ENCODE measurements around the gene ACACB. TPM values are rescaled to one million over a fixed set of nuclear protein-coding genes. Genes with fewer than 3 reads are reported as not detected.

Gene ACACB
- total and polyA plus RNA-seq, 2 donors (not counting 3 experiments of a cell fraction or from before 2014, with no cell fraction given) = 1.3 to 5.7 TPM

DNA sequence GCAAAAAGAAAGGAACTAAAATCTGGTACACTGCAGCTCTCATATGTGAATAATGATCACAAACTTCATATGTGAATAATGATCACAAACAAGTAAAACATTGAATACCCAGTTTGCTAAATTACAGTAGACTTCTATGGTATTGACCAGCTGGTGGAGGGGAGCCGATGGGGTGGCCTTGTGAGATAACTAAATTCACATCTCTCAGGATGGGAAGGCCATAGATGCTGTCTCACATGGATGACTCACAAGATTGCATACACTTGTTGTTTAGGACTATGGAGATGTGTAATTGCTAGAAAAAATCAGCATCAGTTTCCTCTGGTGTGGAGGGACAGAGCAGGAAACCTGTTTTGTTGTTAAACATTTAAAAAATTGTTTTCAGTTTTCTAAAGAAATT is 49.2 kb downstream of the ACACB start:
- dilution Hi-C loops (cut with MboI; ENCODE audit: extremely low pct_ligation_motif_present, low sequenced_read_pairs) (no loop called here), intact Hi-C loops (cut with micrococcal nuclease) (no loop called here)
- H3K9ac ChIP-seq (replicated peaks; ENCODE audit: extremely low read depth, insufficient read depth, low read length) = no peak overlapping the region
- no peaks in the 10 kb centered on the region for H3K9me3 ChIP-seq (replicated peaks; ENCODE audit: control insufficient read depth, insufficient read depth, low read length)
- H3K27ac ChIP-seq (ENCODE audit: insufficient read depth, low read depth, low read length) = no peak overlapping the region
- BruUV-seq (replicated peaks) = no TSS peak
- no peaks in the 10 kb centered on the region for H3K9me1 ChIP-seq (replicated peaks; ENCODE audit: control insufficient read depth, extremely low read depth, insufficient read depth, low read length)
- H4K20me1 ChIP-seq (replicated peaks; ENCODE audit: control insufficient read depth, extremely low read depth, insufficient read depth, low read length) = no peaks in the 10 kb centered on the region
- no peak overlapping the region for H3K4me2 ChIP-seq (ENCODE audit: insufficient read depth, low read length)
- ChIA-PET POLR2A (no interaction called here), CTCF (no interaction called here)
- no peaks in the 10 kb centered on the region for H3K27me3 ChIP-seq (ENCODE audit: control insufficient read depth in 2 of 2, insufficient read depth in 2 of 2, low read length in 2 of 2)
- FAIRE-seq = no peak
- H3K4me1 ChIP-seq (ENCODE audit: control insufficient read depth, extremely low read depth, insufficient read depth, low read length) = no peaks in the 10 kb centered on the region
- H3K79me2 ChIP-seq (ENCODE audit: control insufficient read depth, insufficient read depth, low read length) = no peaks in the 10 kb centered on the region
- no peak overlapping the region for H3K4me3 ChIP-seq (replicated peaks in 1 of 3; ENCODE audit: insufficient read depth in 1 of 3, low read depth in 1 of 3, low read length in 3 of 3)
- TF ChIP-seq, protein P1, sequence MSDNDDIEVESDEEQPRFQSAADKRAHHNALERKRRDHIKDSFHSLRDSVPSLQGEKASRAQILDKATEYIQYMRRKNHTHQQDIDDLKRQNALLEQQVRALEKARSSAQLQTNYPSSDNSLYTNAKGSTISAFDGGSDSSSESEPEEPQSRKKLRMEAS (IDR thresholded peaks at IDR 0.05; ENCODE audit: insufficient read depth, insufficient read length) = no peak
- TF ChIP-seq, protein P2, sequence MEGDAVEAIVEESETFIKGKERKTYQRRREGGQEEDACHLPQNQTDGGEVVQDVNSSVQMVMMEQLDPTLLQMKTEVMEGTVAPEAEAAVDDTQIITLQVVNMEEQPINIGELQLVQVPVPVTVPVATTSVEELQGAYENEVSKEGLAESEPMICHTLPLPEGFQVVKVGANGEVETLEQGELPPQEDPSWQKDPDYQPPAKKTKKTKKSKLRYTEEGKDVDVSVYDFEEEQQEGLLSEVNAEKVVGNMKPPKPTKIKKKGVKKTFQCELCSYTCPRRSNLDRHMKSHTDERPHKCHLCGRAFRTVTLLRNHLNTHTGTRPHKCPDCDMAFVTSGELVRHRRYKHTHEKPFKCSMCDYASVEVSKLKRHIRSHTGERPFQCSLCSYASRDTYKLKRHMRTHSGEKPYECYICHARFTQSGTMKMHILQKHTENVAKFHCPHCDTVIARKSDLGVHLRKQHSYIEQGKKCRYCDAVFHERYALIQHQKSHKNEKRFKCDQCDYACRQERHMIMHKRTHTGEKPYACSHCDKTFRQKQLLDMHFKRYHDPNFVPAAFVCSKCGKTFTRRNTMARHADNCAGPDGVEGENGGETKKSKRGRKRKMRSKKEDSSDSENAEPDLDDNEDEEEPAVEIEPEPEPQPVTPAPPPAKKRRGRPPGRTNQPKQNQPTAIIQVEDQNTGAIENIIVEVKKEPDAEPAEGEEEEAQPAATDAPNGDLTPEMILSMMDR (IDR thresholded peaks at IDR 0.05; ENCODE audit: extremely low read depth in 1 of 2, insufficient read depth in 1 of 2, low read depth in 1 of 2, low read length in 2 of 2) = no peak
- TF ChIP-seq GATA2 (IDR thresholded peaks at IDR 0.05; ENCODE audit: insufficient read depth, insufficient read length, low read depth, low read length) = no peak
- TF ChIP-seq EZH2 (IDR thresholded peaks at IDR 0.05; ENCODE audit: borderline replicate concordance, low read depth, low read length, severe bottlenecking) = no peak
- TF ChIP-seq JUN (IDR thresholded peaks at IDR 0.05; ENCODE audit: borderline replicate concordance, insufficient read depth, insufficient read length, low read depth) = no peak
- TF ChIP-seq POLR2A (IDR thresholded peaks at IDR 0.05; ENCODE audit: low read depth, low read length) = no peak
- no peak for TF ChIP-seq MYC (IDR thresholded peaks at IDR 0.05; ENCODE audit: low read depth, low read length)
- TF ChIP-seq POLR2AphosphoS5 (IDR thresholded peaks at IDR 0.05; ENCODE audit: insufficient read depth, low read depth, low read length) = no peak
- TF ChIP-seq FOS (IDR thresholded peaks at IDR 0.05; ENCODE audit: borderline replicate concordance, insufficient read depth, low read length) = no peak
- H2AFZ ChIP-seq (ENCODE audit: low read depth, low read length) = no peak overlapping the region
- H3K36me3 ChIP-seq (ENCODE audit: control insufficient read depth in 2 of 2, extremely low read depth in 1 of 2, insufficient read depth in 2 of 2, low read length in 2 of 2) = no peaks in the 10 kb centered on the region
- no peak for DNase-seq (ENCODE audit: low read depth, low spot score)

Data from endothelial cell of umbilical vein (primary cell).